ENCODE data around the gene DNAJC11.
"Not testable (repeated sequence)": the region's sequence is repeated elsewhere in the genome, so short reads cannot be mapped to it uniquely, and the experiment has no call there.

The DNAJC11 gene

GRCh38 chr1:6651909-6652308 is 49.7 kb downstream of the DNAJC11 start:
- FAIRE-seq = no peak

- no peak for FAIRE-seq
Measured at GRCh38 chr1:6648556-6648955, 53.1 kb downstream of the DNAJC11 start.

- FAIRE-seq = peak; percentile 95
Measured at GRCh38 chr1:6646499-6647148, 55.0 kb downstream of the DNAJC11 start.

GRCh38 chr1:6645018-6645417 is 56.6 kb downstream of the DNAJC11 start:
- FAIRE-seq = no peak

GRCh38 chr1:6640867-6641266 is 60.7 kb downstream of the DNAJC11 start:
- not testable (repeated sequence) for FAIRE-seq

GRCh38 chr1:6638226-6638625 is 63.4 kb downstream of the DNAJC11 start:
- FAIRE-seq = no peak

GRCh38 chr1:6637770-6638169 is 63.8 kb downstream of the DNAJC11 start:
- FAIRE-seq = no peak

- not testable (repeated sequence) for FAIRE-seq
Measured at GRCh38 chr1:6636778-6637177, 64.8 kb downstream of the DNAJC11 start.

- no peak for FAIRE-seq
Measured at GRCh38 chr1:6635910-6636760, 65.5 kb downstream of the DNAJC11 start.

- no peak for FAIRE-seq
Measured at GRCh38 chr1:6635161-6635909, 66.3 kb downstream of the DNAJC11 start.

GRCh38 chr1:6634371-6635052 is 67.1 kb downstream of the DNAJC11 start:
- no peak for FAIRE-seq

- no peak for FAIRE-seq
Measured at GRCh38 chr1:6632588-6633514, 68.8 kb downstream of the DNAJC11 start.

GRCh38 chr1:6631058-6631457 is 70.6 kb downstream of the DNAJC11 start:
- no peak for FAIRE-seq

- FAIRE-seq = no peak
Measured at GRCh38 chr1:6630027-6630426, 71.6 kb downstream of the DNAJC11 start.

GRCh38 chr1:6628971-6629479 is 72.6 kb downstream of the DNAJC11 start:
- no peak for FAIRE-seq

GRCh38 chr1:6627841-6628545 is 73.6 kb downstream of the DNAJC11 start:
- no peak for FAIRE-seq

- FAIRE-seq = no peak
Measured at GRCh38 chr1:6627031-6627430, 74.6 kb downstream of the DNAJC11 start.

GRCh38 chr1:6625584-6626149 is 75.9 kb downstream of the DNAJC11 start:
- FAIRE-seq = no peak

GRCh38 chr1:6624710-6625583 is 76.7 kb downstream of the DNAJC11 start, which contains the start of gene THAP3:
THAP3 (plus strand) TSS chr1:6624868; CDS start chr1:6625219, 351 bp downstream.
- FAIRE-seq = peak; percentile 98
